ENCODE results near the gene P3R3URF.
A peak's percentile ranks its signal among the peaks of the same experiment; 100 is the strongest.

The P3R3URF gene

GRCh38 chr1:46193984-46194570 lies 17.8 kb upstream of the P3R3URF start:
- DNase-seq (ENCODE audit: low read depth): no peak

- DNase-seq (ENCODE audit: low read depth): no peak
These were observed 17.0 kb upstream of the P3R3URF start for GRCh38 chr1:46193285-46193684.

- DNase-seq (ENCODE audit: low read depth): no peak
These were observed 15.9 kb upstream of the P3R3URF start for GRCh38 chr1:46192171-46192570.

- no peak for DNase-seq (ENCODE audit: low read depth)
These were observed 14.9 kb upstream of the P3R3URF start for GRCh38 chr1:46191033-46191701.

- no peak for DNase-seq (ENCODE audit: low read depth)
These were observed 14.3 kb upstream of the P3R3URF start for GRCh38 chr1:46190539-46190938.

GRCh38 chr1:46188295-46189030 lies 12.2 kb upstream of the P3R3URF start:
- no peak for DNase-seq (ENCODE audit: low read depth)

- no peak for DNase-seq (ENCODE audit: low read depth)
These were observed 11.0 kb upstream of the P3R3URF start for GRCh38 chr1:46187106-46187869.

- no peak for DNase-seq (ENCODE audit: low read depth)
These were observed 9.8 kb upstream of the P3R3URF start for GRCh38 chr1:46186076-46186475.

- peak; percentile 54 for DNase-seq (ENCODE audit: low read depth)
These were observed 8.8 kb upstream of the P3R3URF start for GRCh38 chr1:46184920-46185658.

- no peak for DNase-seq (ENCODE audit: low read depth)
These were observed 7.8 kb upstream of the P3R3URF start for GRCh38 chr1:46183926-46184557.

- no peak for DNase-seq (ENCODE audit: low read depth)
These were observed 7.0 kb upstream of the P3R3URF start for GRCh38 chr1:46183079-46183847.

GRCh38 chr1:46181343-46182260 lies 5.3 kb upstream of the P3R3URF start:
- no peak for DNase-seq (ENCODE audit: low read depth)

GRCh38 chr1:46180082-46180616 lies 3.9 kb upstream of the P3R3URF start:
- DNase-seq (ENCODE audit: low read depth): no peak

- peak; percentile 48 for DNase-seq (ENCODE audit: low read depth)
These were observed 3.1 kb upstream of the P3R3URF start for GRCh38 chr1:46179138-46180081.

- no peak for DNase-seq (ENCODE audit: low read depth)
These were observed 1.0 kb downstream of the P3R3URF start for GRCh38 chr1:46175243-46175642.

- no peak for DNase-seq (ENCODE audit: low read depth)
These were observed 1.6 kb downstream of the P3R3URF start, which contains the start of gene TSPAN1 for GRCh38 chr1:46174448-46175231. Gene TSPAN1 (plus strand): TSS chr1:46175087. CDS start chr1:46181108, 6,021 bp downstream.

- DNase-seq (ENCODE audit: low read depth): no peak
These were observed 2.9 kb downstream of the P3R3URF start for GRCh38 chr1:46173361-46173856.

Data from activated T-cell treated with anti-CD3 and anti-CD28 coated beads for 24 hours (primary cell).